GM18517 (cell line): ENCODE measurements around the gene ADSL.
"Not testable (repeated sequence)": the region's sequence is repeated elsewhere in the genome, so short reads cannot be mapped to it uniquely, and the experiment has no call there.

Experiments used
- ATAC-seq: cut with Tn5 transposase; IDR thresholded peaks from one replicate; pipeline ENCODE4 v1.9.1; 2021; ENCODE audit warnings: mild to moderate bottlenecking, moderate library complexity; ENCODE audit not compliant: unreplicated experiment

Gene ADSL

DNA sequence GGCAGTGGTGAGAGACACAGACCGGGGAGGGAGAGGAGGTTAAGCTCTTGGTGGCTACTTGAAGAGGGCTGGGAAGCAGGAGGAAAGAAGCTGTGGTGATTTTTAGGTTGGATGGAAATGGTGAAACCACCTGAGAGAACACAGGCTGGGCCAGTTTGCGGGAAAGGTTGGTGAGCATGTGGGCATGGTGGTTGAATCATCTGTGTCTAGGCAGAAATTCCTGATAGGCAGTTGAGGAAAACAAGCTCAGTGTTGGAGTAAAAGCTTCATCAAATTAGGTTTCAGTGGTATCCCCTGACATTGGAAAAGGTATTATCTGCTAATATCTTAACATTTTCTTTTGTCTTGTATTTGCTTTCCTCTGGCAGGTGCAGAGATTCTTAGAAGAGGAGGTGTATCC lies 19.8 kb downstream of the ADSL start:
- ATAC-seq, result no peak

DNA sequence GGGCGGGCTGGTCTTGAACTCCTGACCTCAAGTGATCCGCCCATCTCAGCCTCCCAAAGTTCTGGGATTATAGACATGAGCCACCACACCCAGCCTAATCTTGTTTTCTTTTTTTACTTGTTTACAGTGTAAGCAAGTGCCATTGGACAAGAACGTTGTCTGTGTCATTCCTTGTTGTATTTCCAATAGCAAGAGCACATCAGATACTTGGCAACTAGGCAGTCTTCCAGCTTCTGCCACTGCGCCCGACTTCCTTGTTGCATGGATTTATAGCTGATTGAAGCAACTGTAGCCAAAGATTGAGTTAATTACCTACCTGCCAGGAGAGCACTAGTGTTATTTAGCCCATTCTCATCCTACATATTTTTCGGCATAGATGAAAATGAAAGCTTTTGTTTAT lies 21.0 kb downstream of the ADSL start:
- no peak for ATAC-seq

DNA sequence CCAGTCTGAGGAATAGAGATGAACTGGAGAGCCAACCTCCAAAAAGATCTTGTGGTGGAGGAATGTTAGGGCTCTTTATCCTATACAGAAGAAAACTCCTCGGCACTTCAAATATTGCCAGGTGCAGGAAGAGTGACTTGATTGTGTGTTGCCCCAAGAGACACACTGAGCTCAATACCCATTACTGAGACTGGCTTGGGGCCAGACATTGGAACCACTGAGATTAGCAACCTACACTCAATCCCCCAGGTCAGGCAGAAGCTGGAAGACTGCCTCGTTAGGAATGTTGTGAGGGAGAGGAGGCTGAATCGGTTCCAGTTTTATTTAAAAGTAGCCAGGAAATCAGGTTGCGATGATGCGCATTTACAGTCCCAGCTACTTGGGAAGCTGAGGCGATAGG lies 21.7 kb downstream of the ADSL start:
- no peak for ATAC-seq

DNA sequence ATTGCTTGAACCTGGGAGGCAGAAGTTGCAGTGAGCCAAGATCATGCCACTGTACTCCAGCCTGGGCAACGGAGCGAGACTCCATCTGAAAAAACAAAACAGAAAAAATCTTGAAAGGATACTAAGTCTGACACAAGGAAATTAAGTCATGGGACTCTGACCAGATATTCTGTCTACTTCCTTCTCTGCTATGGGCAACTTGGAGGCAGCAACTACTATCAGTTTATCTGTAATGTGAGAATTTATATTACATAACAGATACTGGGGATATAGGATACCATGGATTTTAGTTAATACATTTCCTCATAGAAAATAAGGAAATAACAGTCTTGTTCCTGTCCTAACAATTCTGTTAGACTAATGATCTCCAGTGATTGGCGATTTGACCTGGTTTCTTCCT lies 22.5 kb downstream of the ADSL start:
- no peak for ATAC-seq

DNA sequence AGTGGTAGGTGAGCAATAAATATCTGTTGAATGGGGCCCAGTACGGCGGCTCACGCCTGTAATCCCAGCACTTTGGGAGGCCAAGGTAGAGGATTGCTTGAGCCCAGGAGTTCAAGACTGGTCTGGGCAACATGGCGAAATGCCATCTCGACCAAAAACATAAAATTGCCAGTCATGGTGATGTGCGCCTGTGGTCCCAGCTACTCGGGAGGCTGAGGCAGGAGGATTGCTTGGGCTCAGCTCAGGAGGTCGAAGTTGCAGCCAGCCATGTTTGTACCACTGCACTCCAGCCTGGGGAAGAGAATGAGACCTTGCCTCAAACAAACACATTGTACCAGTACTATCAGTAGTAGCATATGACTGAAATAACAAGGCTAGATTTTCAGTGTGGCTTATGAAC lies 28.3 kb downstream of the ADSL start:
- ATAC-seq, result no peak

DNA sequence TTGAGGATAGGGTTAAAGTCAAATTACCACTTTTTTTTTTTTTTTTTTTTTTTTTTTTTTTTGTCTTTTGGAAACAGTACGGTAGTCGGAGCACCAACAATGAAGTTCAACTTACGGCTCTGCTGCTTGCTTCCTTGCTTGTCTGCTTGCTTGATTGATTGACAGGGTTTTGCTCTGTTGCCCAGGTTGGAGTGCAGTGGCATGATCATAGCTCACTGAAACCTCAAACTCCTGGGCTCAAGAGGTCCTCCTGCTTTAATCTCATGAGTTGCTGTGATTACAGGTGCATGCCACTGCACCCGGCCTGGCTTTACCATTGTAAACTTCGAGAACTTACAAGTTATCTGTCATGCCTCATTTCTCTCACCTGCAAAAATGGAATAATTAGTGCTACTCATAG lies 29.8 kb downstream of the ADSL start:
- no peak for ATAC-seq

DNA sequence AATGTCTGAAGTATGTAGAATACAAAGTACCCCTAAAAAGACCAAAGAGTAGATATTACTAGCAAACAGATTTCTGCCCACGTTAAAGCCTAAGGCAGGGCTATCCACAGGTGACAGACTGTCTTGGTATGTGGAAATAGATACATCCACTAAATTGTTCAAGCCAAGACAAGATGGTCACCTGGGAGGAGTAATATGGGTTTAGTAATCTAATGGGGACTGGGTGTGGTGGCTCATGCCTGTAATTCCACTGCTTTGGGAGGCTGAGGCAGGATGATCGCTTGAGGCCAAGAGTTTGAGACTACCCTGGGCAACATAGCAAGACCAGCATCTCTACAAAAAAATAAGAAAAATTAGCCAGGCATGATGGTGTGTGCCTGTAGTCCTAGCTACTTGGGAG lies 31.6 kb downstream of the ADSL start:
- no peak for ATAC-seq

DNA sequence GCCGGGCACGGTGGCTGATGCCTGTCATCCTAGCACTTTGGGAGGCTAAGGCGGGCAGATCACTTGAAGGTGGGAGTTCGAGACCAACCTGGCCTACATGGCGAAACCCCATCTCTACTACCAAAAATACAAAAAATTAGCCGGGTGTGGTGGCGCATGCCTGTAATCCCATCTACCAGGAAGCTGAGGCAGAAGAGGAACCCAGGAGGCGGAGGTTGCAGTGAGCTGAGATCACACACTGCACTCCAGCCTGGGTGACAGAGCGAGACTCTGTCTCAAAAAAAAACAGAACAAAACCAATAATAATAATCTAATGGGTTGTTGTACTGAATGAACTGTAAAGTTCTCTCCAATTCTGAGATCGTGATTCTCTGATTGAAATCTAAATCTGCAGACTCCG lies 32.1 kb downstream of the ADSL start:
- ATAC-seq, result not testable (repeated sequence)

DNA sequence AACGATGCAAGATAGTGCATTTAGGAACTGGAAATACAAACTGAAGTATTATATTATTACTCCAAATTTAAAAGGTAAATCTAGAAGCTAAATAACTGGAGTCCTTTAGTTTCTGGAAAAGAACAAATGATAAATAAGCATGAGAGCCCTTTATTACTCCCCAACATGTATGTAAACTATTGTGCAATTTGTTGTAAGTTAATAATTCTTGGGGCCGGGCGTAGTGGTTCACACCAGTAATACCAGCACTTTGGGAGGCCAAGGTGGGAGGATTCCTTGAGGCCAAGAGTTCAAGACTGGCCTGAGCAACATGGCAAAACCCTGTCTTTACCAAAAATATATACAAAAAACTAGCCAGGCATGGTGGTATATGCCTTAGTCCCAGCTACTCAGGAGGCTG lies 35.2 kb downstream of the ADSL start:
- no peak for ATAC-seq

DNA sequence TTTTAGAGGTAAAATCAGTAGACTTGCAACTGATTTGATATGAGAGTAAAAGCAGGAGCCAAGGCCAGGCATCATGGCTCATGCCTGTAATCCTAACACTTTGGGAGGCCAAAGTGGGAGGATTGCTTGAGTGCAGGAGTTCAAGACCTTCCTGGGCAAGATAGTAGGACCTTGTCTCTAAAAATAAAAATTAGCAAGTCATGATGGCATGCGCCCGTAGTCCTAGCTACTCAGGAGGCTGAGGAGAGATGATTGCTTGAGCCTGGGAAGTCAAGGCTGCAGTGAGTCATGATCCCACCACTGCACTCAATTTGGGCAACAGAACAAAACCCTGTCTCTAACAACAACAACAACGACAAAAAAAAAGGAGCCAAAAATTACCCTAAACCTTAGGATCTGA lies 37.6 kb downstream of the ADSL start:
- no peak for ATAC-seq

DNA sequence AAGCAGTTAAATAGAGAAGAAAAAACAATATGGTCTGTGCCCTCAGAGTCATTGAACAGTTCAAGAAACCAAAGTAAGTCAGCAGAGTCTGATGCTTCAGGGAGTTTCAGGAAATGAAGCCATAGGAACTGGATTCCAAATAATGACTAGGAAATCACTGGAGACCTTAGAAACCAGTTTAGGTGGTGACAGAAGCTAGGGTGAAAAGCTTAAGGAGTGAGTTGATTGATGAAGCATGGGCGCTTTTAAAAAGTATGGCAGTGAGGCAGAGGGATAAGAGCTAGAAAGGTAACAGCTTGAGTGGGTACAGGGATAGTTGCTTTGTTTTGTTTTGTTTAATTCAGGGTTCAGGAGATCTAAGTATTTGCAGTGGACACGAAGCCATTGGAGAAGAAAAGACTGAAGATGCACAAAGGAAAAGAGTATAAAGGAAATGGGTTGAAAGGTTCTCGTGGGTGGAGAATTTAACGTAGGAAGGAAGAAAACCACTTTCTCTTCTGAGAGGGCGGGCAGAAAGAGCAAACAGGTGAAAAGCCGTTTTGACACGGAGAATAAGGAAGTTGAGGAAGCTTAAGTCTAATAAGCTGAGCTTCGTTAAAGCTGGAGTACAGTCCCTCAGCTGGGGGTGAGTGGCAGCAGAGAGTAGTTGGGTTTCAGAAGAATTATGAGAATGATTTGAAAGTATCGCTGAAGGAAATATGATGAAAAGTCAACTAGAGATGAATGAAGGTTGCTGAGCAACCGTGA lies 38.9 kb downstream of the ADSL start:
- no peak for ATAC-seq

DNA sequence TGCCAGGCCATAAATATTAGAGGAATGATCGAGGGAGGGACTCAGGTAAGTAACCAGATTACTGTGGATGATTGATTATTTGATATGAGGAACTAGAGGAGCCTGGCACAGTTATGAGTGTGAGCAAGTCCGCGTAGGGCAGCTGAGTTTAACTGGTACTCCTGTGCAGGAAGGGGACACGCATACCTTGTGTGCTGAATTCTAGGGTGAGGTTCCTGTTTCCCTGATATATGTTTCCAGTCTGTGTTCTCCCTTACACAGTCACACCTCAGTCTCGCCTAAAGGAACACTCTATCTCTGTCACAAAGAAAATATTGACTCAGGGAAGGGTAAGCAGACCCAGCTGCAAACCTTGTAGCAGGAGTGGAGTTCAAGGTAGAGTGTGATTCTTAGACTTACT lies 41.4 kb downstream of the ADSL start:
- no peak for ATAC-seq

DNA sequence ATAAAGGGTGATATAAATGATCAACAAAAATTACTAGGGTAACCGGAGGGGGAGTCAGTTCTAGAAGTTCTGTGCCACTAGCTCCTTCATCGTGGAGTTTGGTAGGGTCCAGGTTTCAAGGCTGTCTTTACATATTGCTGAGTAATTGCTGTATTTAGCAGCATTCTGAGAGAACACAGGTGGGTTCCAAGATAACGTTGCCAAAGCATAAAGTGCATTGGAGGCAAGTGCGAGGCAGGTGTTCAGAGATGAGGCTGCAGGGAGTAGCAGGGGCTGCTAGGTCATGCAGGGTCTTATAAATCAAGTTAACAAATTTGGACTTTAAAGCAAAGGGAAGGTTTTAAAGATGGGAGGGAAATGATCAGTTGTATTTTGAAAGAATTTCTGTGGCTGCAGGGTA lies 41.9 kb downstream of the ADSL start:
- no peak for ATAC-seq

DNA sequence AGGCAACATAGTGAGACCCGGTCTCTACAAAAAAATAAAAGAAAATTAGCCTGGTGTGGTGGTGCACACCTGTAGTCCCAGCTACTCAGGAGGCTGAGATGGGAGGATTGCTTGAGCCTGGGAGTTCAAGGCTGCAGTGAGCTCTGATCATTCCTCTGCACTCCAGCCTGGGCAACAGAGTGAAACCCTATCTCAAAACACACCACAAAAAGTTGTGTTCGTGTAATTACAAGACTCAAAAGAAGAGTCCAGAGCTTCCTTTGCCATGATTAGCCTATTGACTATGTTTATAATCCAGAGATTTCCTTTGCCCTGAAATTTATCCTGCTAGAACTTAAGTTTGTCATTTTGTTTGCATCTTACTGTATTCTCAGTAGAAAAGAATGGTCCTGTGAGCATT lies 45.1 kb downstream of the ADSL start:
- ATAC-seq, result no peak

DNA sequence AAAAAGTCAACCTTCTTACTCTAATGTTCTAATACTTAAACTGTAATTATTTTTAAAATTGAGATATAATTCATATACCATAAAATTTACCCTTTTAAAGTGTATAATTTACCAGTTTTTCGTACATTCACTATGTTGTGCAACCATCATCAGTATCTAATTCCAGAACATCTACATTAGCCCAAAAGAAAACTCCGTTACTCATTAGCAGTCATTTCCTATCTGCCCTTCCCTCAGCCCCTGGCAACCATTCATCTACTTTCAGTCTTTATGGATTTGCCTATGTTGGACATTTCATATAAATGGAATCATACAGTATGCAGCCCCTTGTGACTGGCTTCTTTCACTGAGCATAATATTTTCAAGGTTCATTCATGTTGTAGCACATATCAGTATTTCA lies 46.3 kb downstream of the ADSL start:
- ATAC-seq, result no peak

DNA sequence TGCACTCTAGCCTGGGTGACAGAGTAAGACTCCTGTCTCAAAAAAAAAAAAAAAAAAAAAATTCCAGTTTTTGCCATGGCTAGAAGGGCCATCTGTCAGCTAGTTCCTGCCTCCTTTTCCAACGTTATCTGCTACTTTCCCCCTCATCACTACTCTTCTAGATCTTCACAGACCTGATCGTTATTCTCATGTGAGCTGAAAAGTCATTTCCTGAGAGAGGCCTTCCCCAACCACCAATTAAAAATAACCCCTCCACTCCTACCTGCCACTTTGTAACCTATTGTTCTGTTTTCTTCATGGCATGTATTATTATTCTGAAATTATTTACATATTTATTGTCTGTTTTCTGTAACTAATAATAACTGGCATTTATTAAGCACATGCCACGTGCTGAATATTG lies 48.3 kb downstream of the ADSL start:
- no peak for ATAC-seq

DNA sequence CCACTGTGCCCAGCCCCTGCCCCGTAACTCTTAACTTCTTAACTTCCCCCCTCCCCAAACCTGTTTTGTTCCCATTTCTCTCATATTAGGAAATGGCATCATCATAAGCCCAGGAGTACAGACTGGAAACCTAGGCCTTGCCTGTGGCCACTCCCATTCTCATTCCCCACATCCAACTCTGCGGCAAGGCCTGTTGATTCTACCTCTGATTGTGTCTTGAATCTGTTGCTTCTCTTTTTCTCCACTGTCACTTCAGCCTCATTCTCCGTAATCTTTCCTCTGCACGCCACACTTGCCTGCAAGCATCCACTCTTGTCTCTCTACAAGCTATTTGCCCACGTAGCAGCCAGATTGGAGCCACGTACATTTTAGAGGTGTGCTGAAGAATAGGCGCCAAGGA lies 49.3 kb downstream of the ADSL start:
- no peak for ATAC-seq

DNA sequence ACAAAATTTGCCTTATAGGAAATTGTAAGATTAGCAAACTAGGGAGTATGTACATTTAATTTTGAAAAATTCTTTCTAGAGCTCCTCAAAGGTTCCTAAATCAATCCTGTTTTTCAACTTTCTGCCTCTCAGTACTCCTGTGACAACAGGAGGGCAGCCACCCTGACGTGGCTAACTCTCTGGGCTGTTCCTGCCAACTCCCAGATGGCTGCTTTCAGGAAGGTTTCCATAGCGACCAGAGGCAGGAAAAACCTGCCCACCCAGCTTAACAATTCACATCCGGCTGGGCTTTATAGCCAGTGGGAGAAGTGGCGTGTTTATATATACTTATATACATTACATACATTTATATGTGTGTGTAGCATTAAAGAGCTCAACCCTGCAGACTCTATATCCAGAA lies 50.6 kb downstream of the ADSL start:
- ATAC-seq, result no peak

DNA sequence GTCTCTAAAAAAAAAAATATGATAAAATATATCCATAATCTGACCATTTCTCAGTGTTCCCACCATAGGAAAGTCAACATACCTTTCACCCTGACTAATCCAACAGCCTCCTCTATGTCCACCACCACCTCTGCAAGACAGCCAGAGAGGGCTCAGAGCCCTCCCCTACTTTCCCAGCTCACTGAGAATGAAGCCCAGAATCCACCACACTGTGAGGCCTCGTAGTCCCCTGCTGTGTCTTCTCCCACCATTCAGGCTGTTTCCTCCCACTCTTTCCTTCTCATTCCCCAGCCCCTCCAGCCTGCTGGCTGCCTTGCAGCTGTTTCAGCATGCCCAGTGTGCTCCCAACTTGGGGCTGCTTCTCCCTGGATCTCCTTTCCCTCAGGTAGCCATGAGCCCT lies 51.1 kb downstream of the ADSL start:
- no peak for ATAC-seq

DNA sequence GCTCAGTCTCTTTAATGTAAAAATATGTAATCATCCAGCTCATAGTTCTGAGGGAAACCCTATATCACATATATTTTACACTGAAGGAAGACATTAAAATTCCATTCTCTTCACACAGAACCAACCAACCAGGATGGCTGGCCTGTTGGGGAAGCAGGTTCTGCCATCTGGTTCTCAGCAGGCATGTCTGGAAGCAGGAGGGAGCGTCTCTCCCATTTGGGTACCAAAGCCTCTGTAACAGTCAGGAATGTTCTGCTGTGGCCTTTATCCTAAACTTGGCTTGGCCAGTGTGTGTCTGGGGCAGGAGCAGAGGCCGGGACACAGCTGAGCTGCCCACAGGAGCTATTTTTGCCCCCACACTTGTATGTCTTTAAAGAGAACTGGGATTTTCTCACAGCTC lies 53.3 kb downstream of the ADSL start:
- no peak for ATAC-seq

DNA sequence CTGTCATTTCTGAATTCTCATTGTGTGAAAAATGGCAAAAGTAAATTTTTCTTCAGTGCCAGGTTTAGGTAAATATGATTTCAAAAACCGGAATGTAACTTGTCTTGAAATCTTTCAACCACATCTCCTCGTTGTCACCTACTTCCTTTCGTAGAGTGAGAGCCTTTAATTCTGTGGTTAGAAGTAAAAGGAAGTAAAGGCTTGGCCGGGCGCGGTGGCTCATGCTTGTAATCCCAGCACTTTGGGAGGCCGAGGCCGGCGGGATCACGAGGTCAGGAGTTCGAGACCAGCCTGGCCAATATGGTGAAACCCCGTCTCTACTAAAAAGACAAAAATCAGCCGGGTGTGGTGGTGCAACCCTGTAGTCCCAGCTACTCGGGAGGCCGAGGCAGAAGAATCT lies 53.9 kb downstream of the ADSL start:
- ATAC-seq, result no peak

DNA sequence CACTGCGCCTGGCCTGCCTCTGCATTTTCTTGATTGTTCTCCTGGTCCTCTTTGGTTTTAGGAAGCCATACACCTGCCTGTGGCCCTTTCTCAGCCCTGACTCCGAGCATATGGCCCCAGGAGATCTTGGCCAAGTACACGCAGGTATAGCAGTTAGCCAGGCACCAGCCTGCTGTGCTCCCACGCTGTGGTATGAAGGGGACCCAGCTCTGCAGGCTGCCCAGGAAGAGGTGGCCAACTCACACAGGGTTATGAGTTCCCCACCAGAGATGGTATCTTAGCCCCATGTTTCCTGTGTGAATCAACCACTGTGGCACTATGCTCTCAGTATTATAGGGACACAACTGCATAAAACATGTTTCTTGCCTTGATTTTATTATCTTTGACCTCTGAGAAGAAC lies 55.2 kb downstream of the ADSL start:
- no peak for ATAC-seq

DNA sequence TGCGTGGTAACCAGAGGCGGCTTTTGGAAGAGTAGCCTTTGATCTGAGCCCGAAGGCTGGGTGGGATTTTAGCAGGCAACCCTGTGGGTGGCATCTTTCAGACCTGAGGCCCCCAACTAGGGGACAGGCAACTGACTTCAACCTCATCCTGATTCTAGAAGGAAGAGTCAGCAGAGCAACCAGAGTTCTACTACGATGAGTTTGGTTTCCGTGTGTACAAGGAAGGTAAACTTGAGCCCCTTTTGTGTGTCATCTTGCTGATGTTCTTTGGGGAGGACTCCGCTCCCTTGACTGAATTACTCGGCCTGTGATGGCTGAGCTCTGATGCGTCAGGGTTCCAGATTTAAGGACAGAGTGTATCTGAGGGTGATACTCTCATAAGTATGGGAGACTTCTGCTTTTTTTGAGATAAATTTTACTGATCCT lies 55.7 kb downstream of the ADSL start:
- ATAC-seq, result no peak
